Measurements from ENCODE around the gene FLT4. TPM values are rescaled to one million over a fixed set of nuclear protein-coding genes. Genes with fewer than 3 reads are reported as not detected.
"Not testable (repeated sequence)": the region's sequence is repeated elsewhere in the genome, so short reads cannot be mapped to it uniquely, and the experiment has no call there.

FLT4 gene
- total and polyA plus RNA-seq, 2 of the 13 experiments (the other 11 are each of a cell fraction or from before 2014, with no cell fraction given), result not detected

- ATAC-seq; H3K4me2 ChIP-seq (ENCODE audit: low read depth, low read length); H3K9ac ChIP-seq (ENCODE audit: insufficient read depth, low read depth, low read length); H4K20me1 ChIP-seq (ENCODE audit: insufficient read depth, low read length); in situ Hi-C loops (cut with HindIII; ENCODE audit: extremely low pct_ligation_motif_present, low pct_unique_long_range_greater_than_20kb); intact Hi-C loops (cut with micrococcal nuclease; ENCODE audit: unreplicated experiment); POLR2A ChIA-PET; H3K4me3 ChIP-seq (replicated peaks in 1 of 3; ENCODE audit: insufficient read depth in 1 of 3, low read depth in 2 of 3, low read length in 3 of 3); H3K9me3 ChIP-seq (ENCODE audit: low read length); DNase-seq (ENCODE audit: low spot score); FAIRE-seq; CTCF ChIA-PET (ENCODE audit: low intra/inter-chr PET ratio, low total read pairs); BruUV-seq (replicated peaks); H3K36me3 ChIP-seq (replicated peaks in 1 of 2; ENCODE audit: control insufficient read depth in 1 of 2, insufficient read depth in 2 of 2, low read length in 2 of 2); H3K27ac ChIP-seq (ENCODE audit: extremely low read length, insufficient read depth, low read length); H2AFZ ChIP-seq (ENCODE audit: low read length); H3K79me2 ChIP-seq (ENCODE audit: insufficient read depth, low read length): not testable (repeated sequence)
- WGBS (ENCODE audit: low lambda C conversion rate), result 17% methylated on average over 11 of the region's 12 CpGs
- Histone ChIP-seq H3K4me1 (ENCODE audit: insufficient read depth, low read length) (peaks cover 25% of the 10 kb centered on the region), H3K27me3 (ENCODE audit: control insufficient read depth in 1 of 2, insufficient read depth in 2 of 2, low read length in 2 of 2) (peaks cover 0 to 27% of the 10 kb centered on the region in 2 experiments; a peak in 4 of 5 replicates)
Measured at GRCh38 chr5:180686799-180687198, 37.4 kb upstream of the FLT4 start.

GRCh38 chr5:180684623-180685161 is 35.3 kb upstream of the FLT4 start:
- Histone ChIP-seq H3K9me3 (ENCODE audit: low read length) (peaks cover 7% of the 10 kb centered on the region; the same call in 1 of the 2 replicates), H4K20me1 (ENCODE audit: insufficient read depth, low read length) (no peaks in the 10 kb centered on the region), H3K36me3 (replicated peaks in 1 of 2; ENCODE audit: control insufficient read depth in 1 of 2, insufficient read depth in 2 of 2, low read length in 2 of 2) (no peaks in the 10 kb centered on the region), H3K4me1 (ENCODE audit: insufficient read depth, low read length) (peaks cover 25% of the 10 kb centered on the region), H3K79me2 (ENCODE audit: insufficient read depth, low read length) (no peaks in the 10 kb centered on the region), H3K27me3 (ENCODE audit: control insufficient read depth in 1 of 2, insufficient read depth in 2 of 2, low read length in 2 of 2) (peaks cover 0 to 23% of the 10 kb centered on the region in 2 experiments; a peak in 4 of 5 replicates), H3K27ac (ENCODE audit: extremely low read length, insufficient read depth, low read length) (no peak overlapping the region), H3K4me2 (ENCODE audit: low read depth, low read length) (peak overlapping the region; percentile 44; the same call in 1 of the 2 replicates), H3K9ac (ENCODE audit: insufficient read depth, low read depth, low read length) (no peak overlapping the region), H3K4me3 (replicated peaks in 1 of 3; ENCODE audit: insufficient read depth in 1 of 3, low read depth in 2 of 3, low read length in 3 of 3) (no peak overlapping the region), H2AFZ (ENCODE audit: low read length) (no peak overlapping the region)
- no peak for FAIRE-seq
- intact Hi-C loops (cut with micrococcal nuclease; ENCODE audit: unreplicated experiment) (no loop called here), in situ Hi-C loops (cut with HindIII; ENCODE audit: extremely low pct_ligation_motif_present, low pct_unique_long_range_greater_than_20kb) (no loop called here)
- DNase-seq (ENCODE audit: low spot score), result no peak
- TF ChIP-seq FOXA1 (IDR thresholded peaks at IDR 0.05) (no peak), FOXA1 (CRISPR knock-in tag; IDR thresholded peaks at IDR 0.05) (no peak)
- ChIA-PET POLR2A (no interaction called here), CTCF (ENCODE audit: low intra/inter-chr PET ratio, low total read pairs) (no interaction called here)
- ATAC-seq, result no peak
- BruUV-seq (replicated peaks), result no TSS peak
- WGBS (ENCODE audit: low lambda C conversion rate), result 42% methylated on average over 9 of the region's 15 CpGs
